Suprapubic skin (tissue), 4 donors: ENCODE results near the gene SKI. TPM values are rescaled to one million over a fixed set of nuclear protein-coding genes. Genes with fewer than 3 reads are reported as not detected.

Experiments used
- DNase-seq, 2 donors: peaks; one replicate each; pipeline ENCODE4 v3.0.0-alpha.2; 2019; ENCODE audit warnings: low spot score in 2 of 2
- H3K27ac ChIP-seq: fragments of 200-600 bp; sonication (generic); one replicate; pipeline ENCODE4 v1.5.1; 2019
- H3K27me3 ChIP-seq: fragments of 200-600 bp; sonication (generic); one replicate; pipeline ENCODE4 v1.5.1; 2019
- H3K36me3 ChIP-seq: fragments of 200-600 bp; sonication (generic); one replicate; pipeline ENCODE4 v1.5.1; 2019
- H3K4me1 ChIP-seq: fragments of 200-600 bp; sonication (generic); one replicate; pipeline ENCODE4 v1.5.1; 2019
- H3K4me3 ChIP-seq: fragments of 200-600 bp; sonication (generic); one replicate; pipeline ENCODE4 v1.5.1; 2019; ENCODE audit warnings: mild to moderate bottlenecking
- H3K9me3 ChIP-seq: fragments of 200-600 bp; sonication (generic); one replicate; pipeline ENCODE4 v1.5.1; 2019
- CTCF ChIP-seq, 2 donors: fragments of 200-600 bp in 1 of 2; fragments of 450-650 bp in 1 of 2; sonication (generic) in 1 of 2; IDR thresholded peaks; one replicate each; pipeline ENCODE4 v1.5.1; 2016 to 2019; ENCODE audit warnings: antibody characterized with exemption in 2 of 2, mild to moderate bottlenecking in 1 of 2, moderate library complexity in 1 of 2
- EP300 ChIP-seq: sonication (generic); formaldehyde crosslinking; IDR thresholded peaks from one replicate; pipeline ENCODE4 v1.6.1; 2017; ENCODE audit warnings: antibody characterized with exemption
- POLR2A ChIP-seq, 2 donors: fragments of 450-650 bp; IDR thresholded peaks; one replicate each; pipeline ENCODE4 v1.6.1; 2017; ENCODE audit warnings: antibody characterized with exemption in 2 of 2, mild to moderate bottlenecking in 2 of 2, moderate library complexity in 2 of 2
- POLR2AphosphoS5 ChIP-seq, 3 donors: sonication (generic); formaldehyde crosslinking; IDR thresholded peaks; one replicate each; pipeline ENCODE4 v1.6.1; 2017; ENCODE audit warnings: antibody characterized with exemption in 3 of 3
- WGBS: methylation state at CpG from one replicate; pipeline ENCODE4 v1.1.5; 2018; 5-methylcytosine and 5-hydroxymethylcytosine counted together
- total RNA-seq, 4 donors: library from RNA; depleted of rRNA; stranded (reverse); fragments of >200 nt; gene quantifications; one replicate each; pipeline ENCODE4 v1.1.0, GENCODE V29; 2016

SKI gene
- total RNA-seq, 4 donors from 2014 or later = 51.8 to 91.2 (median 68.1) TPM

GRCh38 chr1:2224170-2224584 lies 3.9 kb upstream of the SKI start:
- Histone ChIP-seq H3K27me3 (no peaks in the 10 kb centered on the region), H3K4me1 (peaks cover 20% of the 10 kb centered on the region), H3K27ac (no peak overlapping the region), H3K4me3 (no peak overlapping the region), H3K36me3 (no peaks in the 10 kb centered on the region), H3K9me3 (no peaks in the 10 kb centered on the region)
- peak in 1 of 2 donors; percentile 62 for DNase-seq
- WGBS = 80% methylated on average over 7 of the region's 7 CpGs
- no peak for TF ChIP-seq POLR2A (IDR thresholded peaks at IDR 0.05)
- no peak for TF ChIP-seq CTCF (IDR thresholded peaks at IDR 0.05)
- no peak for TF ChIP-seq POLR2AphosphoS5 (IDR thresholded peaks at IDR 0.05)
- no peak for TF ChIP-seq EP300

- WGBS = 69% methylated on average over 14 of the region's 18 CpGs
- TF ChIP-seq POLR2AphosphoS5 (IDR thresholded peaks at IDR 0.05) = no peak
- no peak for TF ChIP-seq CTCF (IDR thresholded peaks at IDR 0.05)
- TF ChIP-seq EP300 = no peak
- TF ChIP-seq POLR2A (IDR thresholded peaks at IDR 0.05) = no peak
- Histone ChIP-seq H3K36me3 (no peaks in the 10 kb centered on the region), H3K27ac (no peak overlapping the region), H3K4me1 (peaks cover 26% of the 10 kb centered on the region), H3K27me3 (no peaks in the 10 kb centered on the region), H3K4me3 (no peak overlapping the region), H3K9me3 (no peaks in the 10 kb centered on the region)
- DNase-seq = peak in 1 of 2 donors; percentile 61
These were observed 3.3 kb upstream of the SKI start for GRCh38 chr1:2224631-2225428.

GRCh38 chr1:2226525-2227345 lies 1.4 kb upstream of the SKI start:
- TF ChIP-seq CTCF (IDR thresholded peaks at IDR 0.05) = no peak
- no peak for TF ChIP-seq EP300
- no peak for TF ChIP-seq POLR2AphosphoS5 (IDR thresholded peaks at IDR 0.05)
- TF ChIP-seq POLR2A (IDR thresholded peaks at IDR 0.05) = no peak
- peak overlapping the region; percentile 98 for H3K27ac ChIP-seq
- peak overlapping the region; percentile 82 for H3K4me3 ChIP-seq
- H3K9me3 ChIP-seq = no peaks in the 10 kb centered on the region
- DNase-seq = peak in 1 of 2 donors; percentile 83
- H3K36me3 ChIP-seq = no peaks in the 10 kb centered on the region
- H3K4me1 ChIP-seq = peaks cover 36% of the 10 kb centered on the region
- no peaks in the 10 kb centered on the region for H3K27me3 ChIP-seq
- WGBS = 23% methylated on average over 6 of the region's 73 CpGs

- Histone ChIP-seq H3K27me3 (no peaks in the 10 kb centered on the region), H3K27ac (peak overlapping the region; percentile 98), H3K4me1 (peaks cover 44% of the 10 kb centered on the region), H3K9me3 (no peaks in the 10 kb centered on the region), H3K4me3 (peak overlapping the region; percentile 82), H3K36me3 (no peaks in the 10 kb centered on the region)
- under 1% methylated on average over 18 of the region's 129 CpGs for WGBS
- peak; percentile 95 to 98 for DNase-seq
- no peak for TF ChIP-seq EP300
- no peak for TF ChIP-seq CTCF (IDR thresholded peaks at IDR 0.05)
- TF ChIP-seq POLR2AphosphoS5 (IDR thresholded peaks at IDR 0.05) = peak in 1 of 3 donors; percentile 42
- TF ChIP-seq POLR2A (IDR thresholded peaks at IDR 0.05) = peak in 1 of 2 donors; percentile 91
These were observed 568 bp upstream of the SKI start for GRCh38 chr1:2227346-2228156.
